HepG2 (cell line): ENCODE results near the gene SNAI1. TPM values are rescaled to one million over a fixed set of nuclear protein-coding genes. Genes with fewer than 3 reads are reported as not detected.
A peak's percentile ranks its signal among the peaks of the same experiment; 100 is the strongest.

ENCODE experiments used
- AGO2 ChIP-seq: fragments of 200-400 bp; formaldehyde crosslinking; optimal IDR thresholded peaks from 2 replicates; pipeline ENCODE3; 2017; ENCODE audit warnings: mild to moderate bottlenecking, low read depth, low read length, moderate library complexity
- CC2D1A ChIP-seq: sonication (generic); formaldehyde crosslinking; IDR thresholded peaks from 2 replicates; pipeline ENCODE4 v1.8.1; 2023; ENCODE audit warnings: mild to moderate bottlenecking, missing genetic modification reagents
- CREBL2 ChIP-seq: sonication (generic); formaldehyde crosslinking; IDR thresholded peaks from 2 replicates; pipeline ENCODE4 v1.8.1; 2023; ENCODE audit warnings: missing genetic modification reagents, mild to moderate bottlenecking, borderline replicate concordance
- FIP1L1 ChIP-seq: fragments of 200-400 bp; formaldehyde crosslinking; IDR thresholded peaks from 2 replicates; pipeline ENCODE4 v1.6.1; 2018; ENCODE audit warnings: low read depth, mild to moderate bottlenecking, low read length, moderate library complexity, borderline replicate concordance; ENCODE audit not compliant: insufficient read depth
- FOXO4 ChIP-seq: sonication (generic); formaldehyde crosslinking; conservative IDR thresholded peaks from 2 replicates; pipeline ENCODE4 v1.8.1; 2023; ENCODE audit warnings: missing genetic modification reagents
- HOXA7 ChIP-seq: sonication (generic); formaldehyde crosslinking; IDR thresholded peaks from 2 replicates; pipeline ENCODE4 v1.8.1; 2022; ENCODE audit warnings: mild to moderate bottlenecking, missing genetic modification reagents, moderate library complexity
- MYC ChIP-seq: sonication (generic); formaldehyde crosslinking; IDR thresholded peaks from 2 replicates; pipeline ENCODE4 v1.9.0; 2021; ENCODE audit warnings: missing genetic modification reagents, borderline replicate concordance
- NCOA5 ChIP-seq: sonication (generic); formaldehyde crosslinking; IDR thresholded peaks from 2 replicates; pipeline ENCODE4 v1.4.0; 2020; ENCODE audit warnings: missing genetic modification reagents
- ONECUT2 ChIP-seq: sonication (generic); formaldehyde crosslinking; IDR thresholded peaks from 2 replicates; pipeline ENCODE4 v1.4.0; 2020; ENCODE audit warnings: missing genetic modification reagents
- PHF20 ChIP-seq: sonication (generic); formaldehyde crosslinking; IDR thresholded peaks from 2 replicates; pipeline ENCODE4 v1.5.0; 2020; ENCODE audit warnings: mild to moderate bottlenecking, missing genetic modification reagents
- RBAK ChIP-seq: sonication (generic); formaldehyde crosslinking; IDR thresholded peaks from 2 replicates; pipeline ENCODE4 v1.5.1; 2020; ENCODE audit warnings: mild to moderate bottlenecking, missing genetic modification reagents
- SIX1 ChIP-seq: sonication (generic); formaldehyde crosslinking; IDR thresholded peaks from 2 replicates; pipeline ENCODE4 v1.4.0; 2020; ENCODE audit warnings: missing genetic modification reagents, borderline replicate concordance
- TIGD3 ChIP-seq: sonication (generic); formaldehyde crosslinking; IDR thresholded peaks from 2 replicates; pipeline ENCODE4 v1.5.1; 2020; ENCODE audit warnings: mild to moderate bottlenecking, missing genetic modification reagents, borderline replicate concordance
- U2AF1 ChIP-seq: fragments of 200-400 bp; formaldehyde crosslinking; optimal IDR thresholded peaks from 2 replicates; pipeline ENCODE3; 2017; ENCODE audit warnings: mild to moderate bottlenecking, low read depth, low read length
- ZHX2 ChIP-seq, 2 experiments: sonication (generic) in 1 of 2; formaldehyde crosslinking in 1 of 2; IDR thresholded peaks; 2 replicates each; pipeline versions ENCODE4 v1.6.1 to v1.9.0; 2014 to 2022; ENCODE audit warnings: antibody characterized with exemption in 1 of 2, borderline replicate concordance in 1 of 2, inconsistent platforms in 1 of 2, low read depth in 1 of 2, missing genetic modification reagents in 1 of 2
- ZNF234 ChIP-seq: sonication (generic); formaldehyde crosslinking; conservative IDR thresholded peaks from 2 replicates; pipeline ENCODE4 v1.5.1; 2020; ENCODE audit warnings: mild to moderate bottlenecking, missing genetic modification reagents
- ZNF33A ChIP-seq: sonication (generic); formaldehyde crosslinking; IDR thresholded peaks from 2 replicates; pipeline ENCODE4 v1.5.1; 2020; ENCODE audit warnings: missing genetic modification reagents, mild to moderate bottlenecking, moderate library complexity, borderline replicate concordance
- ZNF430 ChIP-seq: sonication (generic); formaldehyde crosslinking; IDR thresholded peaks from 2 replicates; pipeline ENCODE4 v1.9.0; 2021; ENCODE audit warnings: mild to moderate bottlenecking, missing genetic modification reagents
- ZNF546 ChIP-seq: sonication (generic); formaldehyde crosslinking; conservative IDR thresholded peaks from 2 replicates; pipeline ENCODE4 v1.8.1; 2023; ENCODE audit warnings: mild to moderate bottlenecking, missing genetic modification reagents
- ZNF605 ChIP-seq: sonication (generic); formaldehyde crosslinking; IDR thresholded peaks from 2 replicates; pipeline ENCODE4 v1.8.0; 2022; ENCODE audit warnings: mild to moderate bottlenecking, missing genetic modification reagents
- ZNF740 ChIP-seq: sonication (generic); formaldehyde crosslinking; IDR thresholded peaks from 2 replicates; pipeline ENCODE4 v1.4.0; 2020; ENCODE audit warnings: missing genetic modification reagents
- polyA plus RNA-seq, 8 experiments: library from polyadenylated mRNA; depleted of rRNA in 3 of 8; stranded (reverse) in 7 of 8; unstranded in 1 of 8; fragments of >200 nt; fragmentation: Illumina TruSeq in 4 of 8; extraction: Trizol in 4 of 8; gene quantifications; 2 replicates each; pipeline versions ENCODE4 v1.2.1 to v1.2.3, GENCODE V29; 2011 to 2016; ENCODE audit warnings: low read depth in 4 of 8, missing spikeins in 1 of 8, mixed read lengths in 1 of 8; ENCODE audit not compliant: insufficient read depth in 1 of 8
- total RNA-seq, 5 experiments: library from RNA; depleted of rRNA; stranded (reverse); fragments of >200 nt; fragmentation: Illumina TruSeq; extraction: Trizol; gene quantifications; 2 replicates each; pipeline ENCODE4 v1.2.3, GENCODE V29; 2016; ENCODE audit warnings: low read depth in 1 of 5

The SNAI1 gene
- total and polyA plus RNA-seq, 2 of the 13 experiments (the other 11 are each of a cell fraction or from before 2014, with no cell fraction given), result 1.3 to 1.4 TPM

GRCh38 chr20:49935746-49936152, 47.0 kb upstream of the SNAI1 start (continued):
- no peak for TF ChIP-seq FIP1L1
- peak; percentile 84; the same call in 1 of the 2 replicates for TF ChIP-seq FOXO4 (CRISPR knock-in tag)
- TF ChIP-seq HOXA7 (CRISPR knock-in tag), result 0 out of 2 replicates have a peak, but pooled peaks have one; percentile 16
- no peak for TF ChIP-seq ZHX2 (IDR thresholded peaks at IDR 0.05; ENCODE audit: low read depth)
- no peak for TF ChIP-seq ZHX2 (CRISPR knock-in tag; IDR thresholded peaks at IDR 0.05; ENCODE audit: borderline replicate concordance)
- no peak for TF ChIP-seq SIX1 (CRISPR knock-in tag)
- no peak for TF ChIP-seq CREBL2 (CRISPR knock-in tag)
- peak; percentile 70; the same call in 1 of the 2 replicates for TF ChIP-seq CC2D1A (CRISPR knock-in tag)
- no peak for TF ChIP-seq NCOA5 (CRISPR knock-in tag)
- TF ChIP-seq RBAK (CRISPR knock-in tag), result no peak
- no peak for TF ChIP-seq AGO2
- peak; percentile 46; the same call in 1 of the 2 replicates for TF ChIP-seq TIGD3 (CRISPR knock-in tag)
- no peak for TF ChIP-seq PHF20 (CRISPR knock-in tag)
- TF ChIP-seq ONECUT2 (CRISPR knock-in tag), result 0 out of 2 replicates have a peak, but pooled peaks have one; percentile 3
- 0 out of 2 replicates have a peak, but pooled peaks have one; percentile 13 for TF ChIP-seq ZNF546
- peak; percentile 39; the same call in 1 of the 2 replicates for TF ChIP-seq ZNF740
- no peak for TF ChIP-seq ZNF430 (CRISPR knock-in tag)
- TF ChIP-seq ZNF605, result no peak
- TF ChIP-seq MYC, result no peak
- TF ChIP-seq ZNF33A (CRISPR knock-in tag), result 0 out of 2 replicates have a peak, but pooled peaks have one; percentile 5
- TF ChIP-seq ZNF234 (CRISPR knock-in tag), result 0 out of 2 replicates have a peak, but pooled peaks have one; percentile 2
- no peak for TF ChIP-seq U2AF1
